ENCODE results near the gene PARVA. TPM values are rescaled to one million over a fixed set of nuclear protein-coding genes. Genes with fewer than 3 reads are reported as not detected.

The PARVA gene
- total and polyA plus RNA-seq, 2 of the 8 experiments (the other 6 are each of a cell fraction or from before 2014, with no cell fraction given), result 3.1 to 13.5 TPM

GRCh38 chr11:12560861-12561260 lies 183.5 kb downstream of the PARVA start (continued):
- TF ChIP-seq TBP (IDR thresholded peaks at IDR 0.05; ENCODE audit: low read depth, low read length) (no peak), SAP30 (IDR thresholded peaks at IDR 0.05; ENCODE audit: insufficient read depth, insufficient replicate concordance, low read length) (no peak), CHD7 (IDR thresholded peaks at IDR 0.05; ENCODE audit: insufficient replicate concordance, low read length) (no peak), GABPA (IDR thresholded peaks at IDR 0.05; ENCODE audit: borderline replicate concordance, insufficient read depth, low read length) (no peak), CHD1 (IDR thresholded peaks at IDR 0.05; ENCODE audit: low read depth, low read length) (no peak)

Data from H1 (cell line).